K562 (cell line): ENCODE measurements around the gene TFF2. TPM values are rescaled to one million over a fixed set of nuclear protein-coding genes. Genes with fewer than 3 reads are reported as not detected.

Source experiments
- ATAC-seq: fragments of 200-7000 bp; cut with Tn5 transposase; 3 replicates; pipeline ENCODE4 v1.9.1; 2020; ENCODE audit warnings: moderate library complexity
- BruUV-seq: library from RNA; stranded (reverse); fragments of 400-500 nt; replicated peaks from 2 replicates; lab custom pipeline; 2021; lab: Mats Ljungman, UMichigan
- CTCF ChIA-PET: fragments of 300-600 bp; formaldehyde crosslinking; extraction: SDS; loops from one replicate; lab custom pipeline; 2021; ENCODE audit warnings: low intra/inter-chr PET ratio; lab: Yijun Ruan, JAX
- POLR2A ChIA-PET: fragments of 300-600, 350-650 bp; sonication (Branson Sonifier 250); formaldehyde crosslinking; extraction: SDS; loops from one replicate; lab custom pipeline; 2021; ENCODE audit warnings: antibody characterized with exemption, inconsistent platforms; lab: Yijun Ruan, JAX
- DNase-seq, 4 experiments: peaks; one replicate each; pipeline versions ENCODE4 v3.0.0 to v3.0.0-alpha.2; 2011 to 2018; ENCODE audit warnings: low spot score in 3 of 4, mixed read lengths in 3 of 4; ENCODE audit errors: extremely low read depth in 1 of 4
- FAIRE-seq: peaks from 2 replicates; lab custom pipeline; 2011; peaks lifted over from hg19 to GRCh38; lab: Jason Lieb, UNC
- H2AFZ ChIP-seq: 2 replicates; pipeline ENCODE4 v1.6.0; 2011; ENCODE audit warnings: low read depth, low read length, control low read depth, inconsistent platforms
- H3K27ac ChIP-seq: fragments of 200-600 bp; 3 replicates; pipeline ENCODE4 v1.8.0; 2011; ENCODE audit warnings: low read depth, mild to moderate bottlenecking, control low read depth, inconsistent platforms, low read length, moderate library complexity, mixed read lengths; ENCODE audit errors: extremely low read depth
- H3K27me3 ChIP-seq, 2 experiments: fragments of 300-600 bp in 1 of 2; 2 replicates in 1 of 2; 3 replicates in 1 of 2; pipeline versions ENCODE4 v1.6.0 to v1.8.0; 2011; ENCODE audit warnings: inconsistent platforms in 2 of 2, low read length in 2 of 2, mild to moderate bottlenecking in 1 of 2, mixed read lengths in 1 of 2, moderate library complexity in 1 of 2; ENCODE audit not compliant: control insufficient read depth in 2 of 2, insufficient read depth in 2 of 2
- H3K36me3 ChIP-seq: fragments of 300-600 bp; 3 replicates; pipeline ENCODE4 v1.8.0; 2011; ENCODE audit warnings: mild to moderate bottlenecking, low read length, inconsistent platforms; ENCODE audit not compliant: control insufficient read depth, insufficient read depth
- H3K4me1 ChIP-seq, 2 experiments: fragments of 200-600 bp in 1 of 2; replicated peaks in 1 of 2; 2 replicates in 1 of 2; 3 replicates in 1 of 2; pipeline versions ENCODE4 v1.5.1 to v1.8.0; 2011; ENCODE audit warnings: inconsistent platforms in 2 of 2, low read length in 2 of 2, mild to moderate bottlenecking in 1 of 2, mixed read lengths in 1 of 2, moderate library complexity in 1 of 2; ENCODE audit not compliant: control insufficient read depth in 2 of 2, insufficient read depth in 2 of 2
- H3K4me2 ChIP-seq: 2 replicates; pipeline ENCODE4 v1.6.1; 2011; ENCODE audit warnings: low read length, control low read depth, inconsistent platforms, mixed read lengths; ENCODE audit not compliant: insufficient read depth
- H3K4me3 ChIP-seq: fragments of 200-600 bp; sonication (generic), shearing (Covaris generic); 2 replicates; pipeline ENCODE4 v1.5.1; 2016; ENCODE audit warnings: control low read depth, inconsistent platforms
- H3K79me2 ChIP-seq: fragments of 200-600 bp; 3 replicates; pipeline ENCODE4 v1.8.0; 2011; ENCODE audit warnings: low read length, inconsistent platforms; ENCODE audit not compliant: control insufficient read depth, insufficient read depth
- H3K9ac ChIP-seq, 2 experiments: 2 replicates each; pipeline versions ENCODE4 v1.6.0 to v1.6.1; 2011; ENCODE audit warnings: low read depth in 2 of 2, low read length in 2 of 2, control low read depth in 1 of 2, inconsistent platforms in 1 of 2, mild to moderate bottlenecking in 1 of 2, mixed read lengths in 1 of 2; ENCODE audit not compliant: insufficient read depth in 1 of 2
- H3K9me1 ChIP-seq: one replicate; pipeline ENCODE4 v1.6.0; 2011; ENCODE audit warnings: inconsistent platforms, mild to moderate bottlenecking, low read length, moderate library complexity; ENCODE audit not compliant: control insufficient read depth, insufficient read depth
- H3K9me3 ChIP-seq: replicated peaks from 2 replicates; pipeline ENCODE4 v1.5.1; 2011; ENCODE audit warnings: low read depth, low read length, inconsistent platforms; ENCODE audit not compliant: control insufficient read depth, insufficient read depth
- H4K20me1 ChIP-seq: replicated peaks from 2 replicates; pipeline ENCODE4 v1.6.1; 2011; ENCODE audit warnings: low read length, inconsistent platforms, mixed read lengths; ENCODE audit not compliant: control insufficient read depth, insufficient read depth
- ETV5 ChIP-seq: sonication (generic); formaldehyde crosslinking; IDR thresholded peaks from 2 replicates; pipeline ENCODE4 v1.4.0; 2020; ENCODE audit warnings: low read depth, mild to moderate bottlenecking, missing genetic modification reagents
- GABPA ChIP-seq: fragments of 200-800 bp; sonication (Bioruptor generic); conservative IDR thresholded peaks from 2 replicates; pipeline ENCODE4 v1.6.1; 2016; ENCODE audit warnings: low read depth, missing genetic modification characterization, missing compliant biosample characterization
- GTF2F1 ChIP-seq: IDR thresholded peaks from 2 replicates; pipeline ENCODE4 v1.6.1; 2011; ENCODE audit warnings: low read depth, low read length, improper control_type of control experiment
- HDAC1 ChIP-seq, 2 experiments: fragments of 450-650 bp; IDR thresholded peaks; 2 replicates each; pipeline ENCODE4 v1.6.1; 2016 to 2017; ENCODE audit warnings: inconsistent platforms in 1 of 2, mild to moderate bottlenecking in 1 of 2, moderate library complexity in 1 of 2
- KLF6 ChIP-seq: fragments of 250-450 bp; sonication (Bioruptor Pico); IDR thresholded peaks from 2 replicates; pipeline ENCODE4 v1.4.0; 2020; ENCODE audit warnings: mild to moderate bottlenecking, moderate library complexity, borderline replicate concordance
- NFXL1 ChIP-seq: fragments of 450-650 bp; formaldehyde crosslinking; IDR thresholded peaks from 2 replicates; pipeline ENCODE4 v1.4.0; 2021; ENCODE audit warnings: mild to moderate bottlenecking
- NR3C1 ChIP-seq: sonication (generic); formaldehyde crosslinking; IDR thresholded peaks from 2 replicates; pipeline ENCODE4 v1.8.1; 2022; ENCODE audit warnings: missing genetic modification reagents
- OTX1 ChIP-seq: fragments of 450-650 bp; formaldehyde crosslinking; IDR thresholded peaks from 2 replicates; pipeline ENCODE4 v1.4.0; 2022; ENCODE audit warnings: mild to moderate bottlenecking
- THAP12 ChIP-seq: fragments of 250-450 bp; sonication (Bioruptor Pico); IDR thresholded peaks from 2 replicates; pipeline ENCODE4 v1.9.0; 2021; ENCODE audit warnings: mild to moderate bottlenecking, inconsistent platforms
- THRA ChIP-seq: fragments of 450-650 bp; IDR thresholded peaks from 2 replicates; pipeline ENCODE4 v1.6.1; 2017; ENCODE audit warnings: mild to moderate bottlenecking, moderate library complexity
- ZNF347 ChIP-seq: fragments of 450-650 bp; formaldehyde crosslinking; IDR thresholded peaks from 2 replicates; pipeline ENCODE4 v1.4.0; 2020; ENCODE audit warnings: low read depth, mild to moderate bottlenecking, moderate library complexity
- ZNF384 ChIP-seq: IDR thresholded peaks from 2 replicates; pipeline ENCODE4 v1.6.1; 2012; ENCODE audit warnings: low read depth, low read length, improper control_type of control experiment
- WGBS: fragments of 100-300 bp; shearing (Covaris generic); methylation state at CpG from one replicate; pipeline ENCODE4 v1.1.6; 2016; ENCODE audit warnings: low coverage, mixed read lengths; ENCODE audit not compliant: insufficient coverage; ENCODE audit errors: missing lambda C conversion rate; 5-methylcytosine and 5-hydroxymethylcytosine counted together
- in situ Hi-C: fragments of 300-500 bp; cut with MboI; formaldehyde crosslinking; loops from 4 replicates; pipeline ENCODE4 v1.15.0; 2018; ENCODE audit warnings: inconsistent platforms, mixed read lengths
- intact Hi-C: fragments of 100-400 bp; cut with micrococcal nuclease; formaldehyde crosslinking; loops from 2 replicates; pipeline ENCODE4 v1.14.2; 2022
- polyA plus RNA-seq, 8 experiments: library from polyadenylated mRNA; depleted of rRNA in 4 of 8; stranded (reverse) in 5 of 8; unstranded in 3 of 8; fragments of >200 nt; fragmentation: Nextera tagmentation in 2 of 8; fragmentation: Illumina TruSeq in 1 of 8; extraction: Ambion mirVana in 2 of 8; extraction: Trizol in 1 of 8; gene quantifications; 2 replicates each; pipeline versions ENCODE4 v1.2.1 to v1.2.3, GENCODE V29; 2011 to 2014; ENCODE audit warnings: inconsistent platforms in 1 of 8, missing spikeins in 1 of 8
- total RNA-seq, 7 experiments: library from RNA; depleted of rRNA in 6 of 7; stranded (reverse); fragments of >200 nt in 6 of 7; fragmentation: Illumina TruSeq in 2 of 7; extraction: Trizol in 2 of 7; gene quantifications; 2 replicates each; pipeline versions ENCODE4 v1.2.1 to v1.2.3, GENCODE V29; 2011 to 2021; ENCODE audit warnings: low replicate concordance in 1 of 7

Gene TFF2
- total and polyA plus RNA-seq, 9 of the 15 experiments (the other 6 are each of a cell fraction or from before 2014, with no cell fraction given) = not detected

- no peak overlapping the region for H2AFZ ChIP-seq
- no peaks in the 10 kb centered on the region for H3K79me2 ChIP-seq
- no peak overlapping the region for H3K9ac ChIP-seq
- TF ChIP-seq THRA (no peak), THAP12 (CRISPR knock-in tag) (no peak), ZNF347 (CRISPR knock-in tag) (no peak), NR3C1 (no peak), OTX1 (CRISPR knock-in tag) (no peak), ZNF384 (no peak), GTF2F1 (no peak), NFXL1 (CRISPR knock-in tag) (no peak), ETV5 (CRISPR knock-in tag) (no peak), KLF6 (no peak), HDAC1 (IDR thresholded peaks at IDR 0.05) (no peak), GABPA (tag) (no peak)
- no peak overlapping the region for H3K27ac ChIP-seq
- H3K9me3 ChIP-seq = no peaks in the 10 kb centered on the region
- ATAC-seq (no peak), DNase-seq (no peak), FAIRE-seq (no peak)
- H4K20me1 ChIP-seq = peaks cover 12% of the 10 kb centered on the region; the same call in 1 of the 2 replicates
- in situ Hi-C loops (no loop called here), intact Hi-C loops (no loop called here)
- H3K9me1 ChIP-seq = peaks cover 3% of the 10 kb centered on the region
- no peaks in the 10 kb centered on the region for H3K36me3 ChIP-seq
- POLR2A ChIA-PET = interaction anchor here (0.6 kb wide), 1 partner anchor 549 kb away, joined by 3 read pairs; no protein-coding TSS in a partner anchor
- WGBS = under 1% methylated on average over 20 of the region's 20 CpGs
- no TSS peak for BruUV-seq
- peaks cover 57 to 77% of the 10 kb centered on the region in 2 experiments for H3K27me3 ChIP-seq
- no peak overlapping the region for H3K4me3 ChIP-seq
- H3K4me1 ChIP-seq = peaks cover 0 to 7% of the 10 kb centered on the region in 2 experiments; a peak in 1 of 5 replicates
- no peak overlapping the region for H3K4me2 ChIP-seq
- CTCF ChIA-PET = no interaction called here
These were observed 49.3 kb downstream of the TFF2 start for GRCh38 chr21:42301371-42302075.
